Measurements from ENCODE around the gene B3GAT3. TPM values are rescaled to one million over a fixed set of nuclear protein-coding genes. Genes with fewer than 3 reads are reported as not detected.
"Not testable (repeated sequence)": the region's sequence is repeated elsewhere in the genome, so short reads cannot be mapped to it uniquely, and the experiment has no call there.

The B3GAT3 gene
- polyA plus RNA-seq, 1 donor from 2014 or later = 102 TPM

- Histone ChIP-seq H3K4me3 (ENCODE audit: low read length) (peak overlapping the region; percentile 81), H3K9ac (ENCODE audit: low read length) (peak overlapping the region; percentile 81), H3K9me2 (ENCODE audit: insufficient read depth, low read length) (no peaks in the 10 kb centered on the region), H3K27me3 (ENCODE audit: insufficient read depth, low read depth, low read length) (no peaks in the 10 kb centered on the region), H3K36me3 (ENCODE audit: insufficient read depth, low read length) (no peaks in the 10 kb centered on the region), H3F3A (ENCODE audit: insufficient read depth, low read length, poor library complexity, severe bottlenecking) (no peaks in the 10 kb centered on the region), H2AFZ (ENCODE audit: low read depth, low read length) (peak overlapping the region; percentile 43), H4K20me1 (ENCODE audit: insufficient read depth) (no peaks in the 10 kb centered on the region), H3K27ac (ENCODE audit: low read length) (peak overlapping the region; percentile 71), H3K4me2 (ENCODE audit: low read length) (peak overlapping the region; percentile 61), H3K79me2 (replicated peaks; ENCODE audit: insufficient read depth, low read length) (peaks cover 17% of the 10 kb centered on the region), H3K9me3 (ENCODE audit: low read length) (no peaks in the 10 kb centered on the region)
- TF ChIP-seq, protein P1, sequence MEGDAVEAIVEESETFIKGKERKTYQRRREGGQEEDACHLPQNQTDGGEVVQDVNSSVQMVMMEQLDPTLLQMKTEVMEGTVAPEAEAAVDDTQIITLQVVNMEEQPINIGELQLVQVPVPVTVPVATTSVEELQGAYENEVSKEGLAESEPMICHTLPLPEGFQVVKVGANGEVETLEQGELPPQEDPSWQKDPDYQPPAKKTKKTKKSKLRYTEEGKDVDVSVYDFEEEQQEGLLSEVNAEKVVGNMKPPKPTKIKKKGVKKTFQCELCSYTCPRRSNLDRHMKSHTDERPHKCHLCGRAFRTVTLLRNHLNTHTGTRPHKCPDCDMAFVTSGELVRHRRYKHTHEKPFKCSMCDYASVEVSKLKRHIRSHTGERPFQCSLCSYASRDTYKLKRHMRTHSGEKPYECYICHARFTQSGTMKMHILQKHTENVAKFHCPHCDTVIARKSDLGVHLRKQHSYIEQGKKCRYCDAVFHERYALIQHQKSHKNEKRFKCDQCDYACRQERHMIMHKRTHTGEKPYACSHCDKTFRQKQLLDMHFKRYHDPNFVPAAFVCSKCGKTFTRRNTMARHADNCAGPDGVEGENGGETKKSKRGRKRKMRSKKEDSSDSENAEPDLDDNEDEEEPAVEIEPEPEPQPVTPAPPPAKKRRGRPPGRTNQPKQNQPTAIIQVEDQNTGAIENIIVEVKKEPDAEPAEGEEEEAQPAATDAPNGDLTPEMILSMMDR (IDR thresholded peaks at IDR 0.05; ENCODE audit: poor library complexity, severe bottlenecking) = no peak
- TF ChIP-seq EP300 (conservative IDR thresholded peaks at IDR 0.05; ENCODE audit: poor library complexity, severe bottlenecking) = no peak
- TF ChIP-seq TAF1 (IDR thresholded peaks at IDR 0.05; ENCODE audit: low read depth) = no peak
- TF ChIP-seq MXI1 (conservative IDR thresholded peaks at IDR 0.05; ENCODE audit: poor library complexity, severe bottlenecking) = no peak
- no peak for TF ChIP-seq EZH2 (IDR thresholded peaks at IDR 0.05; ENCODE audit: borderline replicate concordance, insufficient read depth, low read length, poor library complexity, severe bottlenecking)
- TF ChIP-seq RAD21 (conservative IDR thresholded peaks at IDR 0.05) = no peak
- TF ChIP-seq SMC3 (conservative IDR thresholded peaks at IDR 0.05; ENCODE audit: poor library complexity) = no peak
- no peak for TF ChIP-seq POLR2AphosphoS5 (IDR thresholded peaks at IDR 0.05)
These were observed 30.6 kb upstream of the B3GAT3 start for GRCh38 chr11:62652161-62653006.

GRCh38 chr11:62650283-62650682 lies 28.5 kb upstream of the B3GAT3 start:
- not testable (repeated sequence) for H3K9me2 ChIP-seq (ENCODE audit: insufficient read depth, low read length); H3K9ac ChIP-seq (ENCODE audit: low read length); H3K4me2 ChIP-seq (ENCODE audit: low read length); H3F3A ChIP-seq (ENCODE audit: insufficient read depth, low read length, poor library complexity, severe bottlenecking); H3K27me3 ChIP-seq (ENCODE audit: insufficient read depth, low read depth, low read length); H4K20me1 ChIP-seq (ENCODE audit: insufficient read depth); H3K36me3 ChIP-seq (ENCODE audit: insufficient read depth, low read length); H3K27ac ChIP-seq (ENCODE audit: low read length); H2AFZ ChIP-seq (ENCODE audit: low read depth, low read length); H3K4me3 ChIP-seq (ENCODE audit: low read length); H3K9me3 ChIP-seq (ENCODE audit: low read length)
- peaks cover 27% of the 10 kb centered on the region for H3K79me2 ChIP-seq (replicated peaks; ENCODE audit: insufficient read depth, low read length)

DNA sequence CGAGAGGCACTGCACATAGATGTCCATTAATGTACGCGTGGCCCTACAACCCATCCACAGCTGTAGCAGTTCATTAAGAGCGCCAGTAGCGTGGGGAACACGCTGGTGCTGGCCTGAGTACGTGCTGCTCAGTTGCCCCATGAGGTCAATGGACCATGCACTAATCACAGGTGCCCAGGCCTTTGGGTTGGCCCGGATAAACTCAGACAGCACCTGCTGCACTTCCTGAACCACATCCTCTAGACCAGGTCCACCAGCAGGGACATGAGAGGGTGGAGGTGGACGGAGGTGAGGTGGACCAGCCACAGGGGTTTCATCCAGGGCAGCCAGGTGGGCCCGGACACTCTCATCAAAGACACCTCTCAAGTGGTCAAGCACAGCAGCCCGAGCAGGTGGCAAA lies 27.7 kb upstream of the B3GAT3 start:
- no peak overlapping the region for H3K4me2 ChIP-seq (ENCODE audit: low read length)
- H3K79me2 ChIP-seq (replicated peaks; ENCODE audit: insufficient read depth, low read length) = peaks cover 34% of the 10 kb centered on the region
- H3K27ac ChIP-seq (ENCODE audit: low read length) = no peak overlapping the region
- H3F3A ChIP-seq (ENCODE audit: insufficient read depth, low read length, poor library complexity, severe bottlenecking) = no peaks in the 10 kb centered on the region
- H4K20me1 ChIP-seq (ENCODE audit: insufficient read depth) = no peaks in the 10 kb centered on the region
- no peaks in the 10 kb centered on the region for H3K36me3 ChIP-seq (ENCODE audit: insufficient read depth, low read length)
- no peak overlapping the region for H3K4me3 ChIP-seq (ENCODE audit: low read length)
- no peak overlapping the region for H3K9ac ChIP-seq (ENCODE audit: low read length)
- no peaks in the 10 kb centered on the region for H3K9me3 ChIP-seq (ENCODE audit: low read length)
- no peaks in the 10 kb centered on the region for H3K9me2 ChIP-seq (ENCODE audit: insufficient read depth, low read length)
- no peak overlapping the region for H2AFZ ChIP-seq (ENCODE audit: low read depth, low read length)
- TF ChIP-seq POLR2AphosphoS5 (IDR thresholded peaks at IDR 0.05) (no peak), EP300 (conservative IDR thresholded peaks at IDR 0.05; ENCODE audit: poor library complexity, severe bottlenecking) (no peak), MXI1 (conservative IDR thresholded peaks at IDR 0.05; ENCODE audit: poor library complexity, severe bottlenecking) (no peak), EZH2 (IDR thresholded peaks at IDR 0.05; ENCODE audit: borderline replicate concordance, insufficient read depth, low read length, poor library complexity, severe bottlenecking) (no peak), SMC3 (conservative IDR thresholded peaks at IDR 0.05; ENCODE audit: poor library complexity) (no peak), TAF1 (IDR thresholded peaks at IDR 0.05; ENCODE audit: low read depth) (no peak), REST (IDR thresholded peaks at IDR 0.05; ENCODE audit: borderline replicate concordance) (no peak), RAD21 (conservative IDR thresholded peaks at IDR 0.05) (no peak)
- TF ChIP-seq, protein P1 (IDR thresholded peaks at IDR 0.05; ENCODE audit: poor library complexity, severe bottlenecking) = no peak
- H3K27me3 ChIP-seq (ENCODE audit: insufficient read depth, low read depth, low read length) = no peaks in the 10 kb centered on the region
